ENCODE results near the gene ADAMTSL4.

- TF ChIP-seq CTCF (IDR thresholded peaks at IDR 0.05), result no peak
- TF ChIP-seq POLR2A (IDR thresholded peaks at IDR 0.05), result no peak
Observed at GRCh38 chr1:150596976-150597375, 47.8 kb downstream of the ADAMTSL4 start.

Measured in tibial nerve (tissue), 3 donors.